Neural progenitor cell (in vitro differentiated cells): ENCODE data around the gene CORIN.

Experiments
- CTCF ChIP-seq: fragments of 200-600 bp; sonication (generic); IDR thresholded peaks from 2 replicates; pipeline ENCODE4 v1.5.1; 2017; ENCODE audit warnings: antibody characterized with exemption, mild to moderate bottlenecking
- EZH2 ChIP-seq: fragments of 200-600 bp; sonication (generic); IDR thresholded peaks from 2 replicates; pipeline ENCODE4 v1.6.1; 2017; ENCODE audit warnings: antibody characterized with exemption, mild to moderate bottlenecking, moderate library complexity

- TF ChIP-seq CTCF (no peak), EZH2 (no peak)
Observed at GRCh38 chr4:47646372-47646771, 191.5 kb downstream of the CORIN start.
